Panc1 (cell line): ENCODE data around the gene CDCA4. TPM values are rescaled to one million over a fixed set of nuclear protein-coding genes. Genes with fewer than 3 reads are reported as not detected.
A peak's percentile ranks its signal among the peaks of the same experiment; 100 is the strongest.

ENCODE experiments used
- ATAC-seq: fragments of 200-7000 bp; cut with Tn5 transposase; 2 replicates; pipeline ENCODE4 v1.9.1; 2020; ENCODE audit warnings: mild to moderate bottlenecking, moderate library complexity
- BruUV-seq: library from RNA; stranded (reverse); fragments of 400-500 nt; replicated peaks from 2 replicates; lab custom pipeline; 2021; lab: Mats Ljungman, UMichigan
- CTCF ChIA-PET: fragments of 300-600 bp; sonication (Branson Sonifier 250); formaldehyde crosslinking; loops from one replicate; lab custom pipeline; 2022; ENCODE audit warnings: antibody characterized with exemption; lab: Charles Lee
- POLR2A ChIA-PET: fragments of 300-600 bp; sonication (Branson Sonifier 250); formaldehyde crosslinking; loops from one replicate; lab custom pipeline; 2022; ENCODE audit warnings: antibody characterized with exemption; lab: Charles Lee
- DNase-seq: peaks from one replicate; pipeline ENCODE4 v3.0.0-alpha.2; 2010; ENCODE audit warnings: low read depth, low spot score
- H3K27ac ChIP-seq: 2 replicates; pipeline ENCODE4 v1.5.1; 2011; ENCODE audit warnings: mild to moderate bottlenecking, low read length, inconsistent platforms
- H3K27me3 ChIP-seq: fragments of 200-500 bp; sonication (Bioruptor generic); 2 replicates; pipeline ENCODE4 v1.6.0; 2014; ENCODE audit warnings: low read length, inconsistent platforms; ENCODE audit not compliant: control insufficient read depth, insufficient read depth
- H3K36me3 ChIP-seq: fragments of 200-500 bp; sonication (Bioruptor generic); 2 replicates; pipeline ENCODE4 v1.5.1; 2014; ENCODE audit warnings: inconsistent platforms, mild to moderate bottlenecking, low read length, moderate library complexity; ENCODE audit not compliant: control insufficient read depth, insufficient read depth
- H3K4me1 ChIP-seq: 2 replicates; pipeline ENCODE4 v1.5.1; 2011; ENCODE audit warnings: inconsistent platforms, mild to moderate bottlenecking, low read length, moderate library complexity; ENCODE audit not compliant: control insufficient read depth, insufficient read depth
- H3K4me3 ChIP-seq, 2 experiments: 2 replicates each; pipeline ENCODE4 v1.5.1; 2011 to 2012; ENCODE audit warnings: low read depth in 2 of 2, low read length in 2 of 2, mild to moderate bottlenecking in 2 of 2, inconsistent platforms in 1 of 2, moderate library complexity in 1 of 2
- H3K9me3 ChIP-seq: fragments of 200-500 bp; sonication (Bioruptor generic); 2 replicates; pipeline ENCODE4 v1.5.1; 2014; ENCODE audit warnings: low read depth, mild to moderate bottlenecking, inconsistent platforms, low read length, moderate library complexity; ENCODE audit not compliant: control insufficient read depth, insufficient read depth
- CTCF ChIP-seq: fragments of 450-650 bp; IDR thresholded peaks from 2 replicates; pipeline ENCODE4 v1.5.1; 2017; ENCODE audit warnings: mild to moderate bottlenecking
- POLR2AphosphoS5 ChIP-seq: IDR thresholded peaks from 2 replicates; pipeline ENCODE4 v1.6.1; 2012; ENCODE audit warnings: mild to moderate bottlenecking, low read depth, low read length, moderate library complexity
- REST ChIP-seq, 2 experiments: IDR thresholded peaks; 2 replicates each; pipeline ENCODE4 v1.6.1; 2011 to 2012; ENCODE audit warnings: low read depth in 2 of 2, control low read depth in 1 of 2, low read length in 1 of 2, mild to moderate bottlenecking in 1 of 2, moderate library complexity in 1 of 2; ENCODE audit not compliant: insufficient read depth in 1 of 2
- SIN3A ChIP-seq: IDR thresholded peaks from 2 replicates; pipeline ENCODE4 v1.6.1; 2012; ENCODE audit warnings: low read depth, mild to moderate bottlenecking, low read length, moderate library complexity, borderline replicate concordance; ENCODE audit not compliant: insufficient read depth
- TCF7L2 ChIP-seq: IDR thresholded peaks from 2 replicates; pipeline ENCODE4 v1.6.1; 2011; ENCODE audit warnings: mild to moderate bottlenecking, low read depth, low read length, inconsistent platforms
- in situ Hi-C: cut with HindIII; loops from 2 replicates; pipeline ENCODE4 v1.10.0; 2016; ENCODE audit warnings: low sequenced_read_pairs, low pct_unique_long_range_greater_than_20kb
- intact Hi-C: fragments of 100-400 bp; cut with micrococcal nuclease; formaldehyde crosslinking; loops from one replicate; pipeline ENCODE4 v1.10.0; 2022; ENCODE audit not compliant: unreplicated experiment
- total RNA-seq: library from RNA; stranded (reverse); gene quantifications from one replicate; pipeline ENCODE4 v1.2.1, GENCODE V29; 2021; ENCODE audit not compliant: unreplicated experiment

Gene CDCA4
- total RNA-seq, 1 experiment from 2014 or later = 39.9 TPM

GRCh38 chr14:104972301-104973134 lies 48.4 kb downstream of the CDCA4 start:
- in situ Hi-C loops (no loop called here), intact Hi-C loops (loop anchor here (5.0 kb wide), 1 partner anchor 75 kb away; no protein-coding TSS in a partner anchor)
- no peaks in the 10 kb centered on the region for H3K9me3 ChIP-seq
- H3K36me3 ChIP-seq = no peaks in the 10 kb centered on the region
- peak overlapping the region in 1 of 2 experiments; percentile 16; a peak in 1 of 4 replicates for H3K4me3 ChIP-seq
- BruUV-seq = no TSS peak
- H3K27me3 ChIP-seq = no peaks in the 10 kb centered on the region
- ChIA-PET POLR2A (interaction anchor here (0.6 kb wide), 2 partner anchors 384 to 1493 kb away, joined by 3 to 5 read pairs; no protein-coding TSS in a partner anchor), CTCF (interaction anchor here (1.8 kb wide), 1 partner anchor 73 kb away, joined by 8 read pairs; no protein-coding TSS in a partner anchor)
- ATAC-seq (peak; percentile 17), DNase-seq (no peak)
- peaks cover 54% of the 10 kb centered on the region for H3K4me1 ChIP-seq
- TF ChIP-seq POLR2AphosphoS5 (peak; percentile 77), TCF7L2 (no peak), REST (IDR thresholded peaks at IDR 0.05; ENCODE audit: insufficient read depth in 1 of 2, low read depth in 2 of 2, low read length in 1 of 2) (0 out of 4 replicates have a peak, but pooled peaks of 1 of the 2 experiments have one; percentile 24), SIN3A (no peak), CTCF (no peak)
- H3K27ac ChIP-seq = peak overlapping the region; percentile 93

DNA sequence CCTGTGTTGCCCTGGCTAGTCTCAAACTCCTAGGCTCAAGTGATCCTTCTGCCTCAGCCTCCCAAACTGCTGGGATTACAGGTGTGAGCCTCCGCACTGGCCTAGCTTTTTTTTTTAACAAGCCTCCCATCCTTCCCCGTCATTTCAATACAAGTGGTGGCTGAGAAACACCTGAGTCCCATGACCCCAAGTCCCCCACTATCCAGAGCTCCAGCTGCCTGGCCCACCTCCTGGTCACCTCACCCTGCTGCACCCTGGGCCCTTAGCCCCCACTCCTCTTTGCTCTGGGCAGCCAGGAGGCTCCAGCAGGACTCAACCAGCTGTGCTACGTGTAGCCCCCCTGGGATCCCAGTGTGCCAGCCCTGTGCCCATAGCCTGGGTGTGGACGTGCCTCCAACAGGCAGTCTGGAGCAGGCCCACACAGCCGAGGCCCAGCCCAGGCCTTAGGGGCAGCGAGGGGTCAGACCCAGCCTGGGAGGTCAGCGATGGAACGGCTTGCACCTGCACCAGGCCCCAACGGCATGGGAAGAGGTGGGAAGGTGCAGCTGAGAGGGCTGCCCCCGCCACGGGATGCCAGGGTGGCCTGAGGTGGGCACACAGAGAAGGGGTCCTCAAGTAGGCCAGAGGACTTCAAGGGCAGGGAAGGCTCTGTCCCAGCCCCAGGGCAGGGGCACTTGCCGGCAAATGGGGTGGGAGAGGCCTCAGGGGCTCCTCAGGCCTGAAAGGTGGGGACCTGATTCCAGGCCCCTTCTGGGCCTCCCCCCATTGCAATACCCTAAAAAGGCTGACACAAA lies 49.2 kb downstream of the CDCA4 start:
- ChIA-PET CTCF (interaction anchor here (0.6 to 1.8 kb wide), 2 partner anchors 74 to 191 kb away, joined by 3 to 8 read pairs; no protein-coding TSS in a partner anchor), POLR2A (interaction anchor here (0.6 kb wide), 2 partner anchors 166 to 383 kb away, joined by 3 read pairs; no protein-coding TSS in a partner anchor)
- peaks cover 60% of the 10 kb centered on the region for H3K4me1 ChIP-seq
- peak overlapping the region; percentile 93 for H3K27ac ChIP-seq
- in situ Hi-C loops = no loop called here
- TF ChIP-seq SIN3A (no peak), CTCF (no peak), TCF7L2 (no peak), REST (IDR thresholded peaks at IDR 0.05; ENCODE audit: insufficient read depth in 1 of 2, low read depth in 2 of 2, low read length in 1 of 2) (no peak), POLR2AphosphoS5 (no peak)
- H3K4me3 ChIP-seq = peak overlapping the region in 1 of 2 experiments; percentile 77; a peak in 1 of 4 replicates
- no peaks in the 10 kb centered on the region for H3K36me3 ChIP-seq
- ATAC-seq = no peak
- no peaks in the 10 kb centered on the region for H3K27me3 ChIP-seq
- intact Hi-C loops = loop anchor here (5.0 kb wide), 1 partner anchor 76 kb away; no protein-coding TSS in a partner anchor
- no peaks in the 10 kb centered on the region for H3K9me3 ChIP-seq
- BruUV-seq = no TSS peak
- DNase-seq = no peak
